Transverse colon (tissue), 4 donors: Measurements from ENCODE around the gene RGS6. TPM values are rescaled to one million over a fixed set of nuclear protein-coding genes. Genes with fewer than 3 reads are reported as not detected.

Experiments
- DNase-seq: peaks from one replicate; pipeline ENCODE4 v3.0.0-alpha.2; 2019
- H3K27ac ChIP-seq, 4 donors: fragments of 200-600 bp; sonication (generic); 2 replicates each; pipeline ENCODE4 v1.5.1; 2016 to 2018; ENCODE audit warnings: inconsistent platforms in 4 of 4
- H3K27me3 ChIP-seq: fragments of 200-600 bp; sonication (generic); 2 replicates; pipeline ENCODE4 v1.5.1; 2017; ENCODE audit warnings: inconsistent platforms
- H3K36me3 ChIP-seq, 4 donors: fragments of 200-600 bp; sonication (generic); 2 replicates each; pipeline ENCODE4 v1.5.1; 2017 to 2019; ENCODE audit warnings: inconsistent platforms in 4 of 4
- H3K4me1 ChIP-seq, 4 donors: fragments of 200-600 bp; sonication (generic); 2 replicates each; pipeline ENCODE4 v1.5.1; 2017 to 2020; ENCODE audit warnings: inconsistent platforms in 4 of 4
- H3K4me3 ChIP-seq, 4 donors: fragments of 200-600 bp; sonication (generic); 1 replicate in 1 of 4; 2 replicates in 3 of 4; pipeline versions ENCODE4 v1.5.1 to v1.6.1; 2017 to 2019; ENCODE audit warnings: inconsistent platforms in 4 of 4
- H3K9me3 ChIP-seq, 2 donors: fragments of 200-600 bp; sonication (generic); 2 replicates each; pipeline ENCODE4 v1.5.1; 2017 to 2019; ENCODE audit warnings: inconsistent platforms in 2 of 2
- EP300 ChIP-seq: sonication (generic); formaldehyde crosslinking; IDR thresholded peaks from one replicate; pipeline ENCODE4 v1.6.1; 2017; ENCODE audit warnings: antibody characterized with exemption, low read depth
- POLR2A ChIP-seq: fragments of 450-650 bp; IDR thresholded peaks from one replicate; pipeline ENCODE4 v1.6.1; 2016; ENCODE audit warnings: antibody characterized with exemption, mild to moderate bottlenecking, moderate library complexity
- POLR2AphosphoS5 ChIP-seq, 3 donors: sonication (generic); formaldehyde crosslinking; IDR thresholded peaks; one replicate each; pipeline ENCODE4 v1.6.1; 2016; ENCODE audit warnings: antibody characterized with exemption in 3 of 3
- WGBS, 2 donors: methylation state at CpG; one replicate each; pipeline ENCODE4 v1.1.5; 2018; ENCODE audit warnings: low coverage in 1 of 2; 5-methylcytosine and 5-hydroxymethylcytosine counted together
- in situ Hi-C, 4 donors: fragments of 200-750 bp; cut with MboI; loops; one replicate each; pipeline versions ENCODE4 v1.15.0 to v1.15.1; 2017; ENCODE audit warnings: low sequenced_read_pairs in 3 of 4, low pct_ligation_motif_present in 1 of 4, low pct_unique_long_range_greater_than_20kb in 1 of 4
- intact Hi-C: fragments of 100-400 bp; cut with DNase I; formaldehyde crosslinking; loops from one replicate; pipeline ENCODE4 v1.15.1; 2023; ENCODE audit warnings: low total_unique reads
- total RNA-seq, 4 donors: library from RNA; depleted of rRNA; stranded (reverse); fragments of >200 nt; gene quantifications; one replicate each; pipeline ENCODE4 v1.1.0, GENCODE V29; 2016
- TF ChIP-seq, protein P1 (sequence below), 5 experiments: fragments of 200-600 bp in 3 of 5; fragments of 450-650 bp in 2 of 5; sonication (generic) in 3 of 5; IDR thresholded peaks; 1 replicate in 2 of 5; 2 replicates in 3 of 5; pipeline ENCODE4 v1.5.1; 2016 to 2017; ENCODE audit warnings: antibody characterized with exemption in 5 of 5, inconsistent platforms in 3 of 5, mild to moderate bottlenecking in 2 of 5, moderate library complexity in 1 of 5

The RGS6 gene
- total RNA-seq, 4 donors from 2014 or later, result 0.41 to 0.48 TPM; not detected in 2

DNA sequence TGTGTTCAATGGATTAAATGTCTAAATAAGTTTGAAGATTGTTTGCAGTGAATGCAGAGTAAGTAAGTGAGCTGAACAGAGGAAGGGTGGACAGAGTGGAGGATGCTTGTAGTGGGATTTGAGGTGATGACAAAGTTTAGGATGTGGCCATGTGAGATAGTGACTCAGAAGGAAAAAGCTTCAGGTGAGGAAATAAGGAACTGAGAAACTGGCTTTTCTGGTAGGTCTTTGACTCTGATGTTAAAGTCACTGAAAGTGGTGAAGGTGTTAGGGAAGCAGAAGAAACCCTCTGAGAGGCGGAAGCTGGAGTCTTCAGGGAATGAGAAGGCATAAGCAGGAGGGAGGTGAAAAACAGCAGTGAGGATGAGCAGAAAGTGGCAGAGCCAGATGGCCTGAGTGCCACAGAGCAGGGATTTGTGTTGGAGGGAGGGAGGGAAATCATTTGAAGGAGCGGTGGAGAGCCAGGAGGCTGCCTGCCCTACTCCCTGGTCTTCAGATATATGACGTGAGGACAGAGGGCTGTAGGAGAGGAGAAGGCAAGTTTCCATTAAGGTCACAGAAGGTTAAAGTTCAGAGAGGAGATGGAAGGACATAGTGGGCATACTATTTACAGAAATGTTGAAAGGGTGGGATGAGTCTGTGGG lies 24.8 kb downstream of the RGS6 start:
- Histone ChIP-seq H3K4me3 (no peak overlapping the region), H3K36me3 (no peaks in the 10 kb centered on the region), H3K4me1 (no peaks in the 10 kb centered on the region), H3K27ac (no peak overlapping the region), H3K27me3 (no peaks in the 10 kb centered on the region), H3K9me3 (no peaks in the 10 kb centered on the region)
- TF ChIP-seq POLR2A, result no peak
- no peak for TF ChIP-seq POLR2AphosphoS5 (IDR thresholded peaks at IDR 0.05)
- TF ChIP-seq, protein P1, sequence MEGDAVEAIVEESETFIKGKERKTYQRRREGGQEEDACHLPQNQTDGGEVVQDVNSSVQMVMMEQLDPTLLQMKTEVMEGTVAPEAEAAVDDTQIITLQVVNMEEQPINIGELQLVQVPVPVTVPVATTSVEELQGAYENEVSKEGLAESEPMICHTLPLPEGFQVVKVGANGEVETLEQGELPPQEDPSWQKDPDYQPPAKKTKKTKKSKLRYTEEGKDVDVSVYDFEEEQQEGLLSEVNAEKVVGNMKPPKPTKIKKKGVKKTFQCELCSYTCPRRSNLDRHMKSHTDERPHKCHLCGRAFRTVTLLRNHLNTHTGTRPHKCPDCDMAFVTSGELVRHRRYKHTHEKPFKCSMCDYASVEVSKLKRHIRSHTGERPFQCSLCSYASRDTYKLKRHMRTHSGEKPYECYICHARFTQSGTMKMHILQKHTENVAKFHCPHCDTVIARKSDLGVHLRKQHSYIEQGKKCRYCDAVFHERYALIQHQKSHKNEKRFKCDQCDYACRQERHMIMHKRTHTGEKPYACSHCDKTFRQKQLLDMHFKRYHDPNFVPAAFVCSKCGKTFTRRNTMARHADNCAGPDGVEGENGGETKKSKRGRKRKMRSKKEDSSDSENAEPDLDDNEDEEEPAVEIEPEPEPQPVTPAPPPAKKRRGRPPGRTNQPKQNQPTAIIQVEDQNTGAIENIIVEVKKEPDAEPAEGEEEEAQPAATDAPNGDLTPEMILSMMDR (IDR thresholded peaks at IDR 0.05), result no peak
- no peak for TF ChIP-seq EP300
- intact Hi-C loops, result no loop called here
- in situ Hi-C loops, result no loop called here
- WGBS, 2 donors, result 49 to 52% methylated on average over 3 of the region's 3 CpGs
- DNase-seq, result no peak

DNA sequence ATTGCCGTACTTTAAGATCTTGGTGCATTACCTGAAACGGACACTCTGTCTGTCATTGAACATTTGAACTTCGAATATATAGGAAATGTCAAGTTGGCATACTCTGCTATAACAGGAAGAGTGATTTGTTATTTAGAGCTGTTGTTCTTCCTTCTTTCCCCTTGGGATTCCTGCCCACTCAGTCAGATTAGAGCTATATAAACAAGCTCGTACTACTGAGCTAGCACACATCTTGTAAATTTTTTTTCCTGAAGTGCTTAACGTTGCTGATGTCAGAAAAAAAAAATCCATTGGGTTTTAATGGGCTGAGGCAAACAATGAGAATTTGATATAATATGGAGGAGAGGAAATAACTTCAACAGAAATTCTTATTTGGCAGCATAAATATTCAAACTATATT lies 26.8 kb downstream of the RGS6 start:
- DNase-seq, result no peak
- TF ChIP-seq, protein P1 (IDR thresholded peaks at IDR 0.05), result no peak
- TF ChIP-seq EP300 (no peak), POLR2A (no peak), POLR2AphosphoS5 (IDR thresholded peaks at IDR 0.05) (no peak)
- Histone ChIP-seq H3K36me3 (no peaks in the 10 kb centered on the region), H3K4me3 (no peak overlapping the region), H3K27ac (no peak overlapping the region), H3K27me3 (no peaks in the 10 kb centered on the region), H3K4me1 (no peaks in the 10 kb centered on the region), H3K9me3 (no peaks in the 10 kb centered on the region)
- in situ Hi-C loops, result no loop called here
- intact Hi-C loops, result no loop called here
- 30 to 37% methylated on average over 5 of the region's 5 CpGs for WGBS, 2 donors

DNA sequence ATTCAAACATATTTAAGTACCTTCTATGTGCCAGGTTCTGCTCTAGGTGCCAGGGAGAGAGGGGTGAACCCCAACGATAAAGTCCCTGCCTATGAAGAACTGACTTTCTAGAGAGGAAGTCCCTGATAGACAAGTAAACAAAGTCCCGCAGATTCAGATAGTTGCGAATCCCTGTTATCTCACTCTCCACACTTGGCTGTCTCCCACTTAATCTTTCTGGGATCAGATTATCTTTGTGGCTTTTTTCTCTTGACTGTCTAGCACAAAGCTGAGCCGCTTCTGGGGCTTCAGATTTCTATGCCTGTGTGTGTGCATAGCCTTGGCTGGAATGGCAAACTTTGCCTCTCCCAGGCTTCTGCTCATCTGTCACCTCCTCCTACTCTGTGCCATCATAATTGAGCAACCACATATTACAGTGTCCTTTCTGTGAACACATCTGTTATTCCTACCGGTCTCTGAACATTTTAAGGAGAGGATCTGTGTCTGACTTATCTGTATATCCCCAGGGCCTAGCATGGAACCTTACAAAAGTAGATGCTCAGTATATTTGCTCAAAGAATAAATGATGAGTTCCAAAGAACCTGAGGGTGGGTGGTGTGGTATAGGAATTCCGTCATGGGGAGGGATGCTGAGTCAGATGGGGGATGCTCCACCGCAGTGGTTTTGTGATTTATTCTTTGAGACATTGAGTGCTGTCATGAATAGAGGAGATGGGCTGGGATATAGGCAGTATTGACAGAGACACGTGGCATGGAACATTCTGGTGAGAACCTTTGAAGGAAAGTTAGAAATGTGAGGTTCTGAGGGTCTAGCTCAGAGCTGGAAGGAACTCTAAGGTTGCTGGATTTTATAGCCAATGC lies 28.5 kb downstream of the RGS6 start:
- Histone ChIP-seq H3K4me1 (no peaks in the 10 kb centered on the region), H3K36me3 (no peaks in the 10 kb centered on the region), H3K4me3 (no peak overlapping the region), H3K27me3 (no peaks in the 10 kb centered on the region), H3K9me3 (no peaks in the 10 kb centered on the region), H3K27ac (no peak overlapping the region)
- in situ Hi-C loops (no loop called here), intact Hi-C loops (no loop called here)
- TF ChIP-seq, protein P1 (IDR thresholded peaks at IDR 0.05), result no peak
- TF ChIP-seq POLR2AphosphoS5 (IDR thresholded peaks at IDR 0.05) (no peak), POLR2A (no peak), EP300 (no peak)
- 66 to 84% methylated on average over 5 to 8 of the region's 8 CpGs for WGBS, 2 donors
- no peak for DNase-seq

DNA sequence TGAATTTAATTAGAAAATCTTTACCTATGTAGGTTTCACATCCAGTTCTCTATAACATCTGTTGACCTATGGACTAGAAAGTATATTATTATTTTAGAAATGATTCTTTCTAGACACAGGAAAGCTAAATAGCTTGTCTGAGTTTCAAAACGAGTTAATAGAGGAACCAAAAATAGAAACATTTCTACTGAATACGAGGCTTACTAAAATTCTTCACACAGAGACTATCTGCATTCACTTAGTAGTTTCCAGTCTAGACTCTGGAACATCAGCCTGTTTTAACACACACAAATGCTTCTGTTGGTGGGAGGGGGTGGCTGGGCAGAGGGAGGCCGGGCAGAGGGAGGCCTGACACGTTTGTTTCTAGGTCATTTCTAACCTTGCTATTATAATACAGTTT lies 29.7 kb downstream of the RGS6 start:
- intact Hi-C loops, result no loop called here
- H3K36me3 ChIP-seq, result no peaks in the 10 kb centered on the region
- in situ Hi-C loops, result no loop called here
- no peaks in the 10 kb centered on the region for H3K4me1 ChIP-seq
- no peak for TF ChIP-seq POLR2AphosphoS5 (IDR thresholded peaks at IDR 0.05)
- TF ChIP-seq, protein P1 (IDR thresholded peaks at IDR 0.05), result no peak
- H3K4me3 ChIP-seq, result no peak overlapping the region
- no peak overlapping the region for H3K27ac ChIP-seq
- H3K9me3 ChIP-seq, result no peaks in the 10 kb centered on the region
- H3K27me3 ChIP-seq, result no peaks in the 10 kb centered on the region
- DNase-seq, result no peak
- whole genome bisulfite sequencing, 2 donors, result 38 to 53% methylated on average over 4 of the region's 4 CpGs
